Mammary epithelial cell (primary cell): ENCODE results near the gene IL18R1.

Experiments used
- EZH2 ChIP-seq: IDR thresholded peaks from 2 replicates; pipeline ENCODE4 v1.6.1; 2012; ENCODE audit warnings: low read length, inconsistent platforms, borderline replicate concordance
- TF ChIP-seq, protein P1 (sequence below), 2 donors: IDR thresholded peaks in 1 of 2; conservative IDR thresholded peaks in 1 of 2; 2 replicates each; pipeline ENCODE4 v1.5.1; 2011 to 2012; ENCODE audit warnings: inconsistent platforms in 2 of 2, low read length in 2 of 2, mild to moderate bottlenecking in 2 of 2, control low read depth in 1 of 2, low read depth in 1 of 2; ENCODE audit not compliant: insufficient read depth in 1 of 2; ENCODE audit errors: extremely low read depth in 1 of 2

DNA sequence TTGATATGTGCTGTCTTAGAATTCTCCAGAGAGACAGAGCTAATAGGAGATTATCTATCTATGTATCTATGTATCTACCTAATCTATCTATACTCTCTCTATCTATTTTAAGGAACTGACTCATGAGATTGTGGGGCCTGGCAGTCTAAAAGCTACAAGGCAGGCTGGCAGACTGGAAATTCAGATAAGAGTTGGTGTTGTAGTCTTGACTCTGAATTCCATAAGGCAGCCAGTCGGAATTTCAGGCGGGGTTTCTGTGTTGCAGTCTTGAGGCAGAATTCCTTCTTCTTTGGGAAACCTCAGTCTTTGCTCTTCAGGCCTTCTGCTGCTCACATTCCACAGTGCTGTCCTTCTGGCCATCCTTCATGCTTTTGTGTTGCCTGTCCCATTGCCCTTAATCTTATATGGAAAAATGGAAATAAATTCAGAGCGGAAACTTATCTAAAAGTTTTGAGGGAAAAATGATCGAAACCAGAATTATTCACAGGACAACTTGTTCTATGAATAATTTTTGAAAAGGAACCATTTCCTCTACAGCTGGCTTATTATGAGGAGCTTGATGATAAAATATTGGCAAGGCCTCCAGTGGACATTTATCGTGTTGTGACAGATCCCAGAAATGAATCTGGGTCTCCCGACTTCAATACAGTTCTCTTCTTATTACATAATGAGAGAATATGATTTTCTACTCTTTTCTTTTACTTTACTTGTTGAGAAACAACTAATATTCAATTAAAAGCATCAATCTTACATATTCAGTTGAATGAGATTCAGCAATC lies 33.5 kb upstream of the IL18R1 start:
- TF ChIP-seq EZH2: no peak
- TF ChIP-seq, protein P1, sequence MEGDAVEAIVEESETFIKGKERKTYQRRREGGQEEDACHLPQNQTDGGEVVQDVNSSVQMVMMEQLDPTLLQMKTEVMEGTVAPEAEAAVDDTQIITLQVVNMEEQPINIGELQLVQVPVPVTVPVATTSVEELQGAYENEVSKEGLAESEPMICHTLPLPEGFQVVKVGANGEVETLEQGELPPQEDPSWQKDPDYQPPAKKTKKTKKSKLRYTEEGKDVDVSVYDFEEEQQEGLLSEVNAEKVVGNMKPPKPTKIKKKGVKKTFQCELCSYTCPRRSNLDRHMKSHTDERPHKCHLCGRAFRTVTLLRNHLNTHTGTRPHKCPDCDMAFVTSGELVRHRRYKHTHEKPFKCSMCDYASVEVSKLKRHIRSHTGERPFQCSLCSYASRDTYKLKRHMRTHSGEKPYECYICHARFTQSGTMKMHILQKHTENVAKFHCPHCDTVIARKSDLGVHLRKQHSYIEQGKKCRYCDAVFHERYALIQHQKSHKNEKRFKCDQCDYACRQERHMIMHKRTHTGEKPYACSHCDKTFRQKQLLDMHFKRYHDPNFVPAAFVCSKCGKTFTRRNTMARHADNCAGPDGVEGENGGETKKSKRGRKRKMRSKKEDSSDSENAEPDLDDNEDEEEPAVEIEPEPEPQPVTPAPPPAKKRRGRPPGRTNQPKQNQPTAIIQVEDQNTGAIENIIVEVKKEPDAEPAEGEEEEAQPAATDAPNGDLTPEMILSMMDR (conservative IDR thresholded peaks at IDR 0.05 in 1 of 2, IDR thresholded peaks at IDR 0.05 in 1 of 2; ENCODE audit: extremely low read depth in 1 of 2, insufficient read depth in 1 of 2, low read depth in 1 of 2, low read length in 2 of 2): no peak
